SK-N-SH (cell line): ENCODE measurements around the gene PPP1R12C. TPM values are rescaled to one million over a fixed set of nuclear protein-coding genes. Genes with fewer than 3 reads are reported as not detected.

Experiments
- CTCF ChIA-PET: fragments of 300-600, 350-600 bp; formaldehyde crosslinking; extraction: SDS; loops from one replicate; lab custom pipeline; 2021; lab: Yijun Ruan, JAX
- POLR2A ChIA-PET: fragments of 350-600 bp; sonication (Branson Sonifier 250); formaldehyde crosslinking; extraction: SDS; loops from one replicate; lab custom pipeline; 2020; ENCODE audit warnings: antibody characterized with exemption, inconsistent platforms; lab: Yijun Ruan, JAX
- DNase-seq: peaks from one replicate; pipeline ENCODE4 v3.0.0; 2012
- H2AFZ ChIP-seq: fragments of 200-600 bp; sonication (generic); 2 replicates; pipeline ENCODE4 v1.8.1; 2016; ENCODE audit warnings: antibody characterized with exemption, mild to moderate bottlenecking, low read depth
- H3F3A ChIP-seq: fragments of 200-600 bp; sonication (generic); replicated peaks from 2 replicates; pipeline ENCODE3; 2016; ENCODE audit warnings: antibody characterized with exemption, mild to moderate bottlenecking; ENCODE audit not compliant: insufficient read depth
- H3K27ac ChIP-seq, 2 experiments: fragments of 200-500 bp in 1 of 2; fragments of 200-600 bp in 1 of 2; sonication (Bioruptor generic) in 1 of 2; sonication (generic), shearing (Covaris generic) in 1 of 2; 2 replicates each; pipeline versions ENCODE4 v1.5.1 to v1.6.1; 2014 to 2016; ENCODE audit warnings: low read depth in 2 of 2, inconsistent platforms in 1 of 2, low read length in 1 of 2, mild to moderate bottlenecking in 1 of 2, mixed read lengths in 1 of 2
- H3K27me3 ChIP-seq: fragments of 200-600 bp; sonication (generic), shearing (Covaris generic); 2 replicates; pipeline ENCODE4 v1.6.1; 2016; ENCODE audit warnings: mixed run types; ENCODE audit not compliant: insufficient read depth
- H3K36me3 ChIP-seq, 2 experiments: fragments of 200-500 bp in 1 of 2; fragments of 200-600 bp in 1 of 2; sonication (Bioruptor generic) in 1 of 2; sonication (generic) in 1 of 2; replicated peaks in 1 of 2; 2 replicates each; pipeline versions ENCODE3 to v1.5.1; 2014 to 2016; ENCODE audit warnings: low read length in 1 of 2, mild to moderate bottlenecking in 1 of 2; ENCODE audit not compliant: insufficient read depth in 2 of 2, control insufficient read depth in 1 of 2
- H3K4me1 ChIP-seq, 2 experiments: fragments of 200-500 bp in 1 of 2; fragments of 200-600 bp in 1 of 2; sonication (Bioruptor generic) in 1 of 2; sonication (generic), shearing (Covaris generic) in 1 of 2; 2 replicates each; pipeline versions ENCODE4 v1.5.1 to v1.6.1; 2014 to 2016; ENCODE audit warnings: low read depth in 1 of 2, low read length in 1 of 2, mixed run types in 1 of 2; ENCODE audit not compliant: insufficient read depth in 2 of 2, control insufficient read depth in 1 of 2
- H3K4me2 ChIP-seq: fragments of 200-600 bp; sonication (generic), shearing (Covaris generic); 2 replicates; pipeline ENCODE4 v1.6.1; 2017; ENCODE audit warnings: mixed run types
- H3K4me3 ChIP-seq, 2 experiments: fragments of 200-500 bp in 1 of 2; fragments of 200-600 bp in 1 of 2; sonication (Bioruptor generic) in 1 of 2; sonication (generic), shearing (Covaris generic) in 1 of 2; 2 replicates each; pipeline versions ENCODE4 v1.5.1 to v1.8.1; 2014 to 2016; ENCODE audit warnings: low read depth in 2 of 2, inconsistent platforms in 1 of 2, low read length in 1 of 2, mild to moderate bottlenecking in 1 of 2, mixed read lengths in 1 of 2, moderate library complexity in 1 of 2
- H3K79me2 ChIP-seq: fragments of 200-600 bp; sonication (generic); 2 replicates; pipeline ENCODE4 v1.8.1; 2017; ENCODE audit warnings: mild to moderate bottlenecking; ENCODE audit not compliant: insufficient read depth
- H3K9ac ChIP-seq: fragments of 200-600 bp; sonication (generic); 2 replicates; pipeline ENCODE4 v1.6.1; 2017; ENCODE audit warnings: mixed run types
- H3K9me2 ChIP-seq: fragments of 200-600 bp; sonication (generic); 2 replicates; pipeline ENCODE4 v1.6.1; 2017; ENCODE audit warnings: mixed run types
- H3K9me3 ChIP-seq: fragments of 200-600 bp; sonication (generic); 2 replicates; pipeline ENCODE4 v1.6.1; 2017; ENCODE audit warnings: mixed run types, mild to moderate bottlenecking, moderate library complexity
- H4K20me1 ChIP-seq: fragments of 200-600 bp; sonication (generic); 2 replicates; pipeline ENCODE4 v1.6.1; 2017; ENCODE audit warnings: mild to moderate bottlenecking, mixed run types; ENCODE audit not compliant: insufficient read depth
- CHD2 ChIP-seq: fragments of 150-350 bp; IDR thresholded peaks from 2 replicates; pipeline ENCODE4 v1.6.1; 2018; ENCODE audit warnings: low read length; ENCODE audit not compliant: partially characterized antibody
- EZH2phosphoT487 ChIP-seq: fragments of 200-600 bp; sonication (generic); IDR thresholded peaks from 2 replicates; pipeline ENCODE4 v1.6.1; 2017; ENCODE audit warnings: low read depth, mixed run types, mild to moderate bottlenecking, antibody characterized with exemption, moderate library complexity, borderline replicate concordance
- GABPA ChIP-seq: IDR thresholded peaks from 2 replicates; pipeline ENCODE4 v1.4.0; 2012; ENCODE audit warnings: low read depth, mild to moderate bottlenecking
- GATA2 ChIP-seq: sonication (generic); formaldehyde crosslinking; IDR thresholded peaks from 2 replicates; pipeline ENCODE4 v1.5.0; 2020; ENCODE audit warnings: mild to moderate bottlenecking, missing genetic modification reagents
- MEF2A ChIP-seq: IDR thresholded peaks from 2 replicates; pipeline ENCODE4 v1.4.0; 2012; ENCODE audit warnings: low read depth, borderline replicate concordance
- RCOR1 ChIP-seq: fragments of 150-350 bp; IDR thresholded peaks from 2 replicates; pipeline ENCODE4 v1.6.1; 2017; ENCODE audit warnings: antibody characterized with exemption, low read length
- REST ChIP-seq: IDR thresholded peaks from 2 replicates; pipeline ENCODE4 v1.6.1; 2012; ENCODE audit warnings: mild to moderate bottlenecking, low read depth, low read length, moderate library complexity
- SMC3 ChIP-seq: IDR thresholded peaks from 2 replicates; pipeline ENCODE4 v1.6.1; 2012; ENCODE audit warnings: low read depth, low read length, improper control_type of control experiment
- TAF1 ChIP-seq: IDR thresholded peaks from 2 replicates; pipeline ENCODE4 v1.6.1; 2012; ENCODE audit warnings: low read depth, mild to moderate bottlenecking, low read length, moderate library complexity, borderline replicate concordance
- USF1 ChIP-seq: IDR thresholded peaks from 2 replicates; pipeline ENCODE4 v1.4.0; 2012; ENCODE audit warnings: low read depth, borderline replicate concordance
- ZBTB33 ChIP-seq: IDR thresholded peaks from 2 replicates; pipeline ENCODE4 v1.4.0; 2012; ENCODE audit warnings: low read depth, borderline replicate concordance
- WGBS: methylation state at CpG from one replicate; pipeline ENCODE4 v1.1.6; 2017; ENCODE audit warnings: low lambda C conversion rate; 5-methylcytosine and 5-hydroxymethylcytosine counted together
- polyA plus RNA-seq, 3 experiments: library from polyadenylated mRNA; depleted of rRNA; stranded (reverse); fragments of >200 nt; gene quantifications; 2 replicates each; pipeline ENCODE4 v1.2.3, GENCODE V29; 2012

PPP1R12C gene
- polyA plus RNA-seq, 1 of the 3 experiments (the other 2 are of a cell fraction): 83.9 TPM

GRCh38 chr19:55157064-55157908 lies 39.8 kb upstream of the PPP1R12C start, which contains the start of gene TNNI3:
Gene TNNI3 (minus strand): TSS chr19:55157732. CDS start chr19:55157589, 143 bp downstream.
- Histone ChIP-seq H3K27me3 (peaks cover 16% of the 10 kb centered on the region), H3K4me2 (peak within 1 kb of the TSS; percentile 69), H3K36me3 (no peaks in the 10 kb centered on the region), H3F3A (peaks cover 7% of the 10 kb centered on the region), H3K27ac (no peak within 1 kb of the TSS), H3K9me2 (no peaks in the 10 kb centered on the region), H3K9ac (no peak within 1 kb of the TSS), H3K4me1 (peaks cover 0 to 10% of the 10 kb centered on the region in 2 experiments; a peak in 1 of 4 replicates), H3K4me3 (peak within 1 kb of the TSS; percentile 53 to 54; a peak in 3 of 4 replicates), H4K20me1 (no peaks in the 10 kb centered on the region), H3K79me2 (no peaks in the 10 kb centered on the region), H2AFZ (no peak within 1 kb of the TSS), H3K9me3 (no peaks in the 10 kb centered on the region)
- CTCF ChIA-PET: interaction anchor here (2.3 kb wide), 1 partner anchor 9 kb away, joined by 11 read pairs; the partner anchor contains the start of gene DNAAF3
- WGBS: 69% methylated on average over 33 of the region's 39 CpGs
- DNase-seq: no peak
- TF ChIP-seq MEF2A: no peak
- no peak for TF ChIP-seq ZBTB33
- TF ChIP-seq USF1: no peak
- TF ChIP-seq CHD2: no peak
- TF ChIP-seq EZH2phosphoT487: no peak
- no peak for TF ChIP-seq SMC3
- no peak for TF ChIP-seq TAF1
- no peak for TF ChIP-seq GATA2 (CRISPR knock-in tag)
- TF ChIP-seq GABPA: no peak
- no peak for TF ChIP-seq RCOR1
- no peak for TF ChIP-seq REST
- POLR2A ChIA-PET: no interaction called here
